H1 (cell line): Measurements from ENCODE around the gene ZNF536. TPM values are rescaled to one million over a fixed set of nuclear protein-coding genes. Genes with fewer than 3 reads are reported as not detected.

Experiments used
- polyA plus RNA-seq, 7 experiments: library from polyadenylated mRNA; depleted of rRNA in 3 of 7; stranded (reverse) in 5 of 7; unstranded in 2 of 7; fragments of >200 nt in 5 of 7; fragments of 200-250 nt in 2 of 7; gene quantifications; 1 replicate in 5 of 7; 2 replicates in 1 of 7; 4 replicates in 1 of 7; pipeline versions ENCODE4 v1.2.1 to v1.2.3, GENCODE V29; 2011 to 2013; ENCODE audit warnings: missing spikeins in 2 of 7, mixed read lengths in 2 of 7
- total RNA-seq: library from RNA; stranded (reverse); fragmentation: NEBNext Ultra II Directional; extraction: Animal tissue kit (Norgen Biotek cat#: 25700); gene quantifications from 2 replicates; pipeline ENCODE4 v1.2.1, GENCODE V29; 2021
- TF ChIP-seq, protein P1 (sequence below): fragments of 300-600 bp; sonication (generic); IDR thresholded peaks from 2 replicates; pipeline ENCODE4 v1.7.1; 2012; ENCODE audit warnings: low read length, moderate library complexity, mild to moderate bottlenecking, inconsistent platforms; ENCODE audit not compliant: insufficient replicate concordance

Gene ZNF536
- total and polyA plus RNA-seq, 2 of the 8 experiments (the other 6 are each of a cell fraction or from before 2014, with no cell fraction given): 0.09 to 0.11 TPM

DNA sequence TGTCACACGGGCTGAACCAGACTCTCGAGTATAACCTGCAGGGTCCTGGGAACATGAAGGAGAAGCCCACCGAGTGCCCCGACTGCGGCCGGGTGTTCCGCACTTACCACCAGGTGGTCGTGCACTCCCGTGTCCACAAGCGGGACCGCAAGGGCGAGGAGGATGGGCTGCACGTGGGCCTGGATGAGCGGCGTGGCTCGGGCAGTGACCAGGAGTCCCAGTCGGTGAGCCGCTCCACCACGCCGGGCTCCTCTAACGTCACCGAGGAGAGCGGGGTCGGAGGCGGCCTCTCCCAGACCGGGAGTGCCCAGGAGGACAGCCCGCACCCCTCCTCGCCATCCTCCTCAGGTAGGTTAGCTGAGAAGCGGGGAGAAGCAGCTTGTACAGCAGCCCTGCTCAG is 73.2 kb downstream of the ZNF536 start (continued):
- TF ChIP-seq, protein P1, sequence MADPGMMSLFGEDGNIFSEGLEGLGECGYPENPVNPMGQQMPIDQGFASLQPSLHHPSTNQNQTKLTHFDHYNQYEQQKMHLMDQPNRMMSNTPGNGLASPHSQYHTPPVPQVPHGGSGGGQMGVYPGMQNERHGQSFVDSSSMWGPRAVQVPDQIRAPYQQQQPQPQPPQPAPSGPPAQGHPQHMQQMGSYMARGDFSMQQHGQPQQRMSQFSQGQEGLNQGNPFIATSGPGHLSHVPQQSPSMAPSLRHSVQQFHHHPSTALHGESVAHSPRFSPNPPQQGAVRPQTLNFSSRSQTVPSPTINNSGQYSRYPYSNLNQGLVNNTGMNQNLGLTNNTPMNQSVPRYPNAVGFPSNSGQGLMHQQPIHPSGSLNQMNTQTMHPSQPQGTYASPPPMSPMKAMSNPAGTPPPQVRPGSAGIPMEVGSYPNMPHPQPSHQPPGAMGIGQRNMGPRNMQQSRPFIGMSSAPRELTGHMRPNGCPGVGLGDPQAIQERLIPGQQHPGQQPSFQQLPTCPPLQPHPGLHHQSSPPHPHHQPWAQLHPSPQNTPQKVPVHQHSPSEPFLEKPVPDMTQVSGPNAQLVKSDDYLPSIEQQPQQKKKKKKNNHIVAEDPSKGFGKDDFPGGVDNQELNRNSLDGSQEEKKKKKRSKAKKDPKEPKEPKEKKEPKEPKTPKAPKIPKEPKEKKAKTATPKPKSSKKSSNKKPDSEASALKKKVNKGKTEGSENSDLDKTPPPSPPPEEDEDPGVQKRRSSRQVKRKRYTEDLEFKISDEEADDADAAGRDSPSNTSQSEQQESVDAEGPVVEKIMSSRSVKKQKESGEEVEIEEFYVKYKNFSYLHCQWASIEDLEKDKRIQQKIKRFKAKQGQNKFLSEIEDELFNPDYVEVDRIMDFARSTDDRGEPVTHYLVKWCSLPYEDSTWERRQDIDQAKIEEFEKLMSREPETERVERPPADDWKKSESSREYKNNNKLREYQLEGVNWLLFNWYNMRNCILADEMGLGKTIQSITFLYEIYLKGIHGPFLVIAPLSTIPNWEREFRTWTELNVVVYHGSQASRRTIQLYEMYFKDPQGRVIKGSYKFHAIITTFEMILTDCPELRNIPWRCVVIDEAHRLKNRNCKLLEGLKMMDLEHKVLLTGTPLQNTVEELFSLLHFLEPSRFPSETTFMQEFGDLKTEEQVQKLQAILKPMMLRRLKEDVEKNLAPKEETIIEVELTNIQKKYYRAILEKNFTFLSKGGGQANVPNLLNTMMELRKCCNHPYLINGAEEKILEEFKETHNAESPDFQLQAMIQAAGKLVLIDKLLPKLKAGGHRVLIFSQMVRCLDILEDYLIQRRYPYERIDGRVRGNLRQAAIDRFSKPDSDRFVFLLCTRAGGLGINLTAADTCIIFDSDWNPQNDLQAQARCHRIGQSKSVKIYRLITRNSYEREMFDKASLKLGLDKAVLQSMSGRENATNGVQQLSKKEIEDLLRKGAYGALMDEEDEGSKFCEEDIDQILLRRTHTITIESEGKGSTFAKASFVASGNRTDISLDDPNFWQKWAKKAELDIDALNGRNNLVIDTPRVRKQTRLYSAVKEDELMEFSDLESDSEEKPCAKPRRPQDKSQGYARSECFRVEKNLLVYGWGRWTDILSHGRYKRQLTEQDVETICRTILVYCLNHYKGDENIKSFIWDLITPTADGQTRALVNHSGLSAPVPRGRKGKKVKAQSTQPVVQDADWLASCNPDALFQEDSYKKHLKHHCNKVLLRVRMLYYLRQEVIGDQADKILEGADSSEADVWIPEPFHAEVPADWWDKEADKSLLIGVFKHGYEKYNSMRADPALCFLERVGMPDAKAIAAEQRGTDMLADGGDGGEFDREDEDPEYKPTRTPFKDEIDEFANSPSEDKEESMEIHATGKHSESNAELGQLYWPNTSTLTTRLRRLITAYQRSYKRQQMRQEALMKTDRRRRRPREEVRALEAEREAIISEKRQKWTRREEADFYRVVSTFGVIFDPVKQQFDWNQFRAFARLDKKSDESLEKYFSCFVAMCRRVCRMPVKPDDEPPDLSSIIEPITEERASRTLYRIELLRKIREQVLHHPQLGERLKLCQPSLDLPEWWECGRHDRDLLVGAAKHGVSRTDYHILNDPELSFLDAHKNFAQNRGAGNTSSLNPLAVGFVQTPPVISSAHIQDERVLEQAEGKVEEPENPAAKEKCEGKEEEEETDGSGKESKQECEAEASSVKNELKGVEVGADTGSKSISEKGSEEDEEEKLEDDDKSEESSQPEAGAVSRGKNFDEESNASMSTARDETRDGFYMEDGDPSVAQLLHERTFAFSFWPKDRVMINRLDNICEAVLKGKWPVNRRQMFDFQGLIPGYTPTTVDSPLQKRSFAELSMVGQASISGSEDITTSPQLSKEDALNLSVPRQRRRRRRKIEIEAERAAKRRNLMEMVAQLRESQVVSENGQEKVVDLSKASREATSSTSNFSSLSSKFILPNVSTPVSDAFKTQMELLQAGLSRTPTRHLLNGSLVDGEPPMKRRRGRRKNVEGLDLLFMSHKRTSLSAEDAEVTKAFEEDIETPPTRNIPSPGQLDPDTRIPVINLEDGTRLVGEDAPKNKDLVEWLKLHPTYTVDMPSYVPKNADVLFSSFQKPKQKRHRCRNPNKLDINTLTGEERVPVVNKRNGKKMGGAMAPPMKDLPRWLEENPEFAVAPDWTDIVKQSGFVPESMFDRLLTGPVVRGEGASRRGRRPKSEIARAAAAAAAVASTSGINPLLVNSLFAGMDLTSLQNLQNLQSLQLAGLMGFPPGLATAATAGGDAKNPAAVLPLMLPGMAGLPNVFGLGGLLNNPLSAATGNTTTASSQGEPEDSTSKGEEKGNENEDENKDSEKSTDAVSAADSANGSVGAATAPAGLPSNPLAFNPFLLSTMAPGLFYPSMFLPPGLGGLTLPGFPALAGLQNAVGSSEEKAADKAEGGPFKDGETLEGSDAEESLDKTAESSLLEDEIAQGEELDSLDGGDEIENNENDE: no peak
